GM12873 (cell line): ENCODE results near the gene NCF4.

Source experiments
- CTCF ChIP-seq: IDR thresholded peaks from 2 replicates; pipeline ENCODE4 v1.5.1; 2012; ENCODE audit warnings: low read depth, mild to moderate bottlenecking, moderate library complexity, low read length, control low read depth; ENCODE audit not compliant: insufficient read depth; ENCODE audit errors: missing control alignments

NCF4 gene

GRCh38 chr22:36899498-36899897 is 38.7 kb downstream of the NCF4 start:
- no peak for TF ChIP-seq CTCF

- no peak for TF ChIP-seq CTCF
These were observed 39.4 kb downstream of the NCF4 start for GRCh38 chr22:36900225-36900624.

GRCh38 chr22:36900880-36901279 is 40.1 kb downstream of the NCF4 start:
- TF ChIP-seq CTCF, result no peak

GRCh38 chr22:36901411-36902142 is 40.8 kb downstream of the NCF4 start:
- TF ChIP-seq CTCF, result no peak

GRCh38 chr22:36902143-36902926 is 41.5 kb downstream of the NCF4 start:
- TF ChIP-seq CTCF, result no peak

GRCh38 chr22:36904260-36904880 is 43.6 kb downstream of the NCF4 start:
- peak; percentile 20 for TF ChIP-seq CTCF
